Measurements from ENCODE around the gene FAM110A. TPM values are rescaled to one million over a fixed set of nuclear protein-coding genes. Genes with fewer than 3 reads are reported as not detected.
"Not testable (repeated sequence)": the region's sequence is repeated elsewhere in the genome, so short reads cannot be mapped to it uniquely, and the experiment has no call there.

FAM110A gene
- total RNA-seq, 1 experiment from 2014 or later = 10.1 TPM

- peak; percentile 53 for DNase-seq (ENCODE audit: low read depth)
These were observed 11.1 kb downstream of the FAM110A start for GRCh38 chr20:844473-845225.

- DNase-seq (ENCODE audit: low read depth) = no peak
These were observed 11.8 kb downstream of the FAM110A start for GRCh38 chr20:845226-845868.

- DNase-seq (ENCODE audit: low read depth) = no peak
These were observed 12.7 kb downstream of the FAM110A start for GRCh38 chr20:845941-846893.

- no peak for DNase-seq (ENCODE audit: low read depth)
These were observed 13.4 kb downstream of the FAM110A start for GRCh38 chr20:846894-847278.

GRCh38 chr20:848193-848592 lies 14.7 kb downstream of the FAM110A start:
- no peak for DNase-seq (ENCODE audit: low read depth)

- not testable (repeated sequence) for DNase-seq (ENCODE audit: low read depth)
These were observed 15.2 kb downstream of the FAM110A start for GRCh38 chr20:848731-849130.

- no peak for DNase-seq (ENCODE audit: low read depth)
These were observed 20.0 kb downstream of the FAM110A start for GRCh38 chr20:853406-853996.

GRCh38 chr20:854601-855000 lies 21.1 kb downstream of the FAM110A start:
- no peak for DNase-seq (ENCODE audit: low read depth)

- peak; percentile 39 for DNase-seq (ENCODE audit: low read depth)
These were observed 22.2 kb downstream of the FAM110A start for GRCh38 chr20:855466-856360.

GRCh38 chr20:856361-856775 lies 22.9 kb downstream of the FAM110A start:
- DNase-seq (ENCODE audit: low read depth) = peak; percentile 100

- DNase-seq (ENCODE audit: low read depth) = no peak
These were observed 24.5 kb downstream of the FAM110A start for GRCh38 chr20:858011-858410.

- peak; percentile 82 for DNase-seq (ENCODE audit: low read depth)
These were observed 26.3 kb downstream of the FAM110A start for GRCh38 chr20:859751-860231.

- DNase-seq (ENCODE audit: low read depth) = no peak
These were observed 27.4 kb downstream of the FAM110A start for GRCh38 chr20:860891-861290.

GRCh38 chr20:865440-865839 lies 31.9 kb downstream of the FAM110A start:
- no peak for DNase-seq (ENCODE audit: low read depth)

GRCh38 chr20:868279-868678 lies 34.8 kb downstream of the FAM110A start:
- no peak for DNase-seq (ENCODE audit: low read depth)

- DNase-seq (ENCODE audit: low read depth) = no peak
These were observed 36.1 kb downstream of the FAM110A start for GRCh38 chr20:869606-870005.

GRCh38 chr20:870758-871157 lies 37.2 kb downstream of the FAM110A start:
- DNase-seq (ENCODE audit: low read depth) = no peak

- DNase-seq (ENCODE audit: low read depth) = no peak
These were observed 37.9 kb downstream of the FAM110A start for GRCh38 chr20:871436-871835.

- no peak for DNase-seq (ENCODE audit: low read depth)
These were observed 38.4 kb downstream of the FAM110A start for GRCh38 chr20:871948-872347.

- no peak for DNase-seq (ENCODE audit: low read depth)
These were observed 39.5 kb downstream of the FAM110A start for GRCh38 chr20:872855-873520.

Data from M059J (cell line).